GM20000 (cell line): ENCODE data around the gene SIGLEC1.

Source experiments
- DNase-seq: peaks from one replicate; pipeline ENCODE4 v3.0.0; 2012; ENCODE audit warnings: low spot score
- CTCF ChIP-seq: IDR thresholded peaks from 2 replicates; pipeline ENCODE4 v1.5.1; 2012; ENCODE audit warnings: mild to moderate bottlenecking, control low read depth; ENCODE audit errors: extremely low read depth, missing control alignments

The SIGLEC1 gene

GRCh38 chr20:3712279-3712873 is at the start of gene SIGLEC1:
SIGLEC1 (minus strand) TSS chr20:3712600; CDS start chr20:3707128, 5,472 bp downstream.
- DNase-seq = no peak
- TF ChIP-seq CTCF = no peak

- DNase-seq = no peak
- TF ChIP-seq CTCF = no peak
Observed at GRCh38 chr20:3760655-3761348, 48.4 kb upstream of the SIGLEC1 start.

DNA sequence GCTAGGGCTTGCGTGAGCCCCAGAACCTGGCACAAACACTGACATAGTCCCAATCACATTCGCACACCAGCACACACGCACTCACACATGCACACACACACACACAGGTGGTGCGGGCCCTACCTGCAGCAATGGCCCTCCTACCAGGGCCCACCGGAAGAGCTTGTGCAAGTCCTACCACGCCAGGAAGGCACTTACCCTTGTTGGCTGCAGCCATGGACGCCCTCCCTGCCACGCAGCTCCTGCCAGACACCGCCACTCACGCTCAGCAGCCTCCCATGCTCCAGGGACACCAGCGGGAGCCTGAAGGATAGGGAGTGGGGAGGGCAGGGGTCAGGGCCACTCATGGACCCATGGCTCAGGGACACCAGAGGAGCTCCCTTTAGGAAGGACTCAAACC is 47.5 kb upstream of the SIGLEC1 start:
- TF ChIP-seq CTCF = no peak
- DNase-seq = no peak

- no peak for DNase-seq
- TF ChIP-seq CTCF = no peak
Observed at GRCh38 chr20:3759316-3759823, 47.0 kb upstream of the SIGLEC1 start.

DNA sequence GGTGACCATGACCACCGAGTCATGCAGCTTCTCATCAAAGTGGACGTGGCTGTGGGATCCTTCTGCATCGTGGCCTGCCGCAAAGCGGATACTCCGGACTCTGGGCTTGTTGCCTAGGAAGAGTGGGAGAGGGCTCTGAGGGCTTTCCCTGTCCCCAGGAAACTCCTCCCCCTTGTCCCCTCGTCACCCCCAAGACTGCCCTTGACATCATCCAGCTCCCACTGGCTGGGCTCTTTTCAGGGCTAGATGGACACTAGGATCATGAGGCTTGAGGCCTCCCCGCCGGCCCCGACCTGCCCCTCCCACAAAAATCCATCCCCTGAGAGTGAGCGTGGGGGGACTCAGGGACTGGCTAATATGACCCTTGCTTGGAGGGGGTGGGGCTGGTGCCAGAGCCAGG is 46.2 kb upstream of the SIGLEC1 start:
- no peak for DNase-seq
- no peak for TF ChIP-seq CTCF

DNA sequence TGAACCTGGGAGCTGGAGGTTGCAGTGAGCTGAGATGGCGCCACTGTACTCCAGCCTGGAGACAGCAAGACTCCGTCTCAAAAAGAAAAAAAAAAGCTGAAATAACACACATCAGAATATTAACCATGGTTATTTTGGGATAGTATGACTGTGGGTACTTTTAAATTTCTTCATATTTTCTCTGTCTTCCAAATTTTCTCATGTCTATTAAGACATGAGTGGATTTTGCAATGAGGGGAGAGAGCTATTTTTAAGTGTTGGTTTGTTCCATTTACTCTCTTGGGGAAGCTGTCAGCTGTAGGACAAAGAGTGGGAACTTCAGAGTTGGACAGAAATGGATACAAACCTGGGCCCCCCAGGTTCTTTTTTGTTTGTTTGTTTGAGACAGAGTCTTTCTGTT is 44.9 kb upstream of the SIGLEC1 start:
- no peak for DNase-seq

More for the DNA sequence above, 44.9 kb upstream of the SIGLEC1 start:
- TF ChIP-seq CTCF = no peak
